HG03039 (cell line): ENCODE results near the gene INTU.
A peak's percentile ranks its signal among the peaks of the same experiment; 100 is the strongest.
"Not testable (repeated sequence)": the region's sequence is repeated elsewhere in the genome, so short reads cannot be mapped to it uniquely, and the experiment has no call there.

ENCODE experiments used
- ATAC-seq: cut with Tn5 transposase; IDR thresholded peaks from one replicate; pipeline ENCODE4 v1.9.1; 2021; ENCODE audit warnings: mild to moderate bottlenecking, moderate library complexity; ENCODE audit not compliant: unreplicated experiment

Gene INTU

DNA sequence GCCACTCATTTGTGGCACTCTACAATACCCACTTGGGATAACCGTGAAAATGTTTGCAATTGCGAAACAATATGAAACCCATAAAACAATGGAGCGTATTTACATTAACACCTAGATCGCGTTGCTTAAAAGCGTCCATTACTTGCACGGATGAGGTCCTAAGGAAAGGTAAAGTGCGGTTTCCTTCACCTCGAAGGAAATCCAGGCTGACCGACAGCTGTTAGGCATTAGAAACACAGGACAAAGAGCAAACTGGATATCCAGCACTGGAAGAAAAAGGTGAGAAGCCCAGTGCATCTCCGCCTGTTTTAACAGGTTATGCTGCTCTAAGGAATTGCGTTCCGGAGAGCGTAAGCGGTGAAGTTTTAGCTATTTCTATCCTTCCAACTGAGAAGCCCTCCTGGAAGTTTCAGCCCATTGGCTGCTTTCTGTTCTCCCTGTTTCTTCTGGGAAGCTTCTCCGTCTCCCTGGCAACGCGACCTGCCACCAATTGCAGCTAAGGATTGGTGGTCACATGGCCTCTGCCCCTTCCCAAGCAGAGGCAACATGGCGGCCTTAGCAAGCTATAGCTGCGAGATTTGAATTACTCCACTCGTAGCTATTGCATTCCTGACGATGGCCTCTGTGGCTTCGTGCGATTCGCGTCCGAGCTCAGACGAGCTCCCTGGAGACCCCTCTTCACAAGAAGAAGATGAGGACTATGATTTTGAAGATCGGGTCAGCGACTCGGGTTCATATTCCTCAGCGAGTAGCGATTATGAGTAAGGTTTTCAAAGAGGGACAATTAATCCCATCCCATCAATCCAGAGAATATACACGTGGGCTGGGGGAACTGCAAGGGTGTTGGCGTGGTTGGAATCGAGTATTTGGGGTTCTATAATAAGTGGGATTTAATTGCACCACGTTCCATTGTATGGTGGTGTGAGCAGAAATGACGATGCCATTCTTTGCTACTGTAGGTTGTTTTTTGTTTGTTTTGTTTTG, at the start of gene INTU:
Gene INTU, plus strand, starts transcription at position 538 of the 984 bp plus-strand sequence. Its CDS starts 78 bp downstream, at position 616.
- peak; percentile 99 for ATAC-seq

DNA sequence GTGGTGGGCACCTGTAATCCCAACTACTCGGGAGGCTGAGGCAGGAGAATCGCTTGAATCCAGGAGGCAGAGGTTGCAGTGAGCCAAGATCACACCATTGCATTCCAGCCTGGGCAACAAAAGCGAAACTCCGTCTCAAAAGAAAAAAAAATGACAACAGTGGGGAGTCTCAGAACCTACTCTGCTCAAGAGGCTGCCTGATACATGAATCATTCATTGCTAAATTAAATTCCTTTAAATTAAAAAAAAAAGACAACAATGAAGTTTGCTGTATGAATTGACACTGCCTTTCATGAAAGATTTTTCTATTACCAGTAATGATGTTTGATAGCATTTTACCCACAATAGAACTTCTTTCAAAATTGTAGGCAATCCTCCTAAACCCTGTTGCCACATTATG, 46.3 kb upstream of the INTU start:
- ATAC-seq = not testable (repeated sequence)

DNA sequence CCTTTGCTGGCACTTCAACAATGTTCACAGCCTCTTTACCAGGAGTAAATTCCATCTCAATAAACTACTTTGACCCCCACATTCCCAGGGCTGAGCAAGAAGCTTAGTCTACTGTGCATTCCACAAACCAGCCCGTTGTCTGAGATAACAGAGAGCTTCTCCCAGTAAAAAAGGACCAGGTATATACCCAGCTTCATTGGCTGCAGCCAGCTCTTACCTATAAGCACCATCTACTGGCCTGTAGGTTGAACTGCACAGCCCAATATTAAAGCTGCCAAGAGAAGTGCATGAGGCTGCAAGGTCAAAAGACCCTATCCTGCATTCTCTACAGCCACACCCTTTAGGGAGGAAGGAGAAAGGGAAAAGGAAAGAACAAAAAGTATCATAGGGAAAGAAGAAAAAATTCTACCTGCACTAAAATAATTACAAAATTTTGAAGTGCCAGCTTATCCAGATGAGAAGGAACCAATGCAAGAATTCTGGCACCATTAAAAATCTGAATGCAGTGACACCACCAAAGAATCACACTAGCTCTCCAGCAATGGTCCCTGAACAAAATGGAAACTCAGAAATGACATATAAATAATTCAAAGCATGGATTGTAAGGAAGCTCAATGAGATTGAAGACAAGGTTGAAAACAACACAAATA, 45.7 kb upstream of the INTU start:
- ATAC-seq = peak; percentile 99

DNA sequence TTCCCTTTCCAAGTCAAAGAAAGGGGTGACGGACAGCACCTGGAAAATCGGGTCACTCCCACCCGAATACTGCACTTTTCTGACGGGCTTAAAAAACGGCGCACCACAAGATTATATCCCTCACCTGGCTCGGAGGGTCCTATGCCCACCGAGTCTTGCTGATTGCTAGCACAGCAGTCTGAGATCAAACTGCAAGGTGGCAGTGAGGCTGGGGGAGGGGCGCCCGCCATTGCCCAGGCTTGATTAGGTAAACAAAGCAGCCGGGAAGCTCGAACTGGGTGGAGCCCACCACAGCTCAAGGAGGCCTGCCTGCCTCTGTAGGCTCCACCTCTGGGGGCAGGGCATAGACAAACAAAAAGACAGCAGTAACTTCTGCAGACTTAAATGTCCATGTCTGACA, 43.6 kb upstream of the INTU start:
- ATAC-seq = not testable (repeated sequence)

DNA sequence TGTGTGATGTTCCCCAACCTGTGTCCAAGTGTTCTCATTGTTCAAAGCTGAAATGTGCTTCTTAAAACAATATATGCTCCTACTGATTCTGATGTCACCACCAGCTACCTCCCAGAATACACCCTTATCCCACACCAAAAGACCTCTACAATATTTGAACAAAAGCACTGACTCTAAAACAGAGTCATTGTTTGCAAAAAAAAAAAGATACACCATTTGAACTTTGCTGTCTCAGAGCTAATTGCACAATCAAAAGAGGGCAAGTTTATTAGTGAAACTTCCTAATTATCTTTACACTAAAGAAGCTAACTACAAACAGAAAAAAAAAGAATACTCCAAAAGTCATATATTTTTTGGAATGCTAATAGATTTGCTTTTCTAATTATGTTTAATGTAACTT, 34.1 kb upstream of the INTU start:
- ATAC-seq = no peak

DNA sequence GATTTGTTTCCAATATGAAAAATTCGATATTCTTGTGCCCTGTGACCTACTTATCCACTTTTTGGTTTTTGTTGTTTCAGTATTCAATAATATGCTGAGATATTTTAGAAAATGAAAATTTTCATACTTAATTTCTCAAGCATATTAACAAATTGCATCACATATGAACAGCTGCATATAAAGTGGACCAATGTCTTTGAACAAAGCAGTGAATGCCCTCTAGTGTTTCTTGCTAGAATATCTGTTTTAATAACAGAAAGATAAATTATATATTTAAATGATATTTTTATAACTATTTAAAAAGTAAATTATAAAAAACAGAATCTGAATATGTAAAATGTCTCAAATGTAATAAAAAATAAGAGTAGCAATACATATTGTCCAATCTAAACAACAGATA, 31.7 kb upstream of the INTU start:
- ATAC-seq = no peak

DNA sequence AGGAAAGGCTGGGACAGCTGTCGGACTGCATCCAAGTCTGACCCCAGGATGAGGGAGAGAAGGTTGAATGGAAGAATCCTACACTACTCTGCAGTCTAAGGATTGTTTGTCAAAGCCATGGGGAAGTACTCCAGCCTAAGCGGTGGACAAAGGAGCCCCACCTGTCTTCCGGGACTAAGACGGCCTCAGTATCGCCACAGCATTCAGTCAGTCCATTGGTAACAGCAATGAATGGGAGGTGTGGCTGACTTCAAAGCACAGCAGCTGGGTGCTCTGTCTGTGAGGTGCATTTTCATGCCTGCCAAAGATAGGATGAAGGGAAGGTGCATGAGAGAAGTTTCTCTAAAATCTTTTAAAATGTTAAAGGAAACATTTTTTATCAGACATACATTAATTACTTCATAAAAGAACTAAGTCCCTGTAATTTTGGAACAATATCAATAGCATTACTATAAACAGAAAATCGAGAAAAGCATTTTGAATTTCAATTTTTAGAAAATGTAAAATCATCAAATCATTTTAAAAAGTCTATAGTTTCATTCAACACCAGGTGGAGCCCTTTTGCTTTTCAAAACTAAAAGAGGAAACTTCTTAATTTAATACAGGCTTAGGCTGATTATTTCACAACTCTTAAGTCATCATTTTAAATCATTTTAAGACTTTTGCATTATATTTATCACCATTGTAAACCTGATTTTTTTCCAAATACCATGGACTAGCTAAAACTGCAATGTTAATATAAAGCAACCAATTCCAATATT, 27.6 kb upstream of the INTU start:
- ATAC-seq = no peak

DNA sequence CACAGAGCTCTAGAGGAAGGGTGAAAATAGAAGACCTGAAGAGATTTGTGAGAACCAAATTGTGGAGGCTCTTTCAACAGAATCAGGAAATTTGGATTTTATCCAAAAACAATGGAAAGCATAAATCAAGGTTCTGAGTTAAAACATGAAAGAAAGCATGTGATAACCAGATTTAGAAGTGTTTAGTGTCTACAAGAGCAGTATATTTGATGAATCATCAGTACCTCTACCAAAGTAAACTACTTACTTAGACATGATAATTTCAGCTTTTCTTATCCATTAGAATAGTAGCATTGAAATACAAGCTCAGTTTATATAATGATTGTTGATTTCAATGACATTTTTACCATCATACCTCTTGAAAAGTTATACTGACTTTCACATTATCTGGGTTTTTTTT, 25.9 kb upstream of the INTU start:
- ATAC-seq = no peak

DNA sequence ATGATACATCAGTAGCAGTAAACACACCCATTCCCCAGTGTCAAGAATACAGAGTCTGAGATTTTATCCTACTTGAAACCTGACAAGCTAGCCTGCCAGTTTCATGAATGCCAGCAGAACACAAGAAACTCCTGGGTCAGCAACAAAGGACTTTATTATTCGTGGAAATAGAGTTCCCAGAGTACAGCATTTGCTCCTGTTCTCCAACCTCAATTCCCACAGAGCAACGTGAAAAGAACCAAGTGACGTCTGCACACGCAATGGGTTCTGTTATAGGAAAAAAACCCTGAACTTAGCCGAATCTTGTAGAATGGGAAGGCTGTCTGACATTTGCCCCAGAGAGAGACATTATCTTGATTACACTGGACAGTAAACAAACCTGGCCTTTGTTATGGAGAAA, 23.3 kb upstream of the INTU start:
- no peak for ATAC-seq

DNA sequence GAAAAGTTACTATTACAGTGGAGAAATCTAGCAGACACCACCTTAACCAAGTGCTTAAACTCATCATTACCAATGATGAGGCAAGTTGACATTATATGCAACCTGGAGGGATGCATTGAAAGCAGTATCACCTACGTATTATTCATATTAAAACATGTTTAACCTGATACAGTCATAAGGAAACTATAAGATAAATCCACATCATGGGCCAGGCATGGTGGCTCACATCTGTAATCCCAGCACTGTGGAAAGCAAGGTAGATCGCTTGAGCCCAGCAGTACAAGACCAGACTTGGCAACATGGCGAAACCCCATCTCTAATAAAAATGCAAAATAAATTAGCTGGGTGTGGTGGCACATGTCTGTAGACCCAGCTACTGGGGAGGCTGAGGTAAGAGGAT, 22.3 kb upstream of the INTU start:
- ATAC-seq = no peak

DNA sequence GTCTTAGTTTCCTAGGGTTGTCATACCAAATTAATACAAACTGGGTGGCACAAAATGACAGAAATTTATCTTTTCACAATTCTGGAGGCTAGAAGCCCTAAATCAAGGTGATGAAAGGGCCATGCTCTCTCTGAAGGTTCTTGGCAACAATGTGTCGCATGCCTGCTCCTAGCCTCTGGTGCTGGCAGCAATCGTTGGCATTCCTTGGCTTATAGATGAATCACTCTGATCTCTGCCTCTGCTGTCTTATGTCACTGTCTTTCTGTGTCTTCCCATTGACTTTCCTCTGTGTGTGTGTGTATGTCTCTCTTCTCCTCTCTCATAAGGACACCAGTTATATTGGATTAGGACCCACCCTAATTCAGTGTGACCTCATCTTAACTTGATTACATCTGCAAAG, 15.9 kb upstream of the INTU start:
- ATAC-seq = no peak

DNA sequence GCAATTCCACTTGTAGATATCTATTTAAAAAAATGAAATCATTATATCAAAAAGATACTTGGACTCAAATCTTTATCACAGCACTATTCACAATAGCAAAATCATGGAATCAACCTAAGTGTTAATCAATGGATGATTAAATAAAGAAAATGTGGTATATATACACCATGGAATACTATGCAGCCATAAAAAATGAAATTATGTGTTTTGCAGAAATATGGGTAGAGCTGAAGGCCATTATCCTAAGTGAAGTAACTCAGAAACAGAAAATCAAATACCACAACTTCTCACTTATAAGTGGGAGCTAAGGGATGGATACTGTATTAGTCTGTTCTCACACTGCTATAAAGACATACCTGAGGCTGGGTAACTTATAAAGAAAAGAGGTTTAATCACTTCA, 14.3 kb upstream of the INTU start:
- ATAC-seq = no peak

DNA sequence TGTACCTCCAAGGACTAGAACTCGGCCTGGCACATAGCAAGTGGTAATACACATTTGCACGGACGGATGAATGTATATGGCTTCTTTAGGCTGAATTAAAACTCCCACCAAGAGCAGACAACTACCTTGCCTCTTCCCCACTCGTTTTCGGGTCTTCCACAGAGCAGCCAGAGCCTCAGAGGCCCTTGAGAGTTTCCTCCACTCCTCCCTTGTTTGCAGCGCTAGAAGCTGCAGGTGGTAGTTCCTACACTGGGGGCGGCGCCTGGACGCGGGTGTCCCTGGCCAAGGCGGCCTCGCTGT, 10.2 kb upstream of the INTU start:
- ATAC-seq = no peak

DNA sequence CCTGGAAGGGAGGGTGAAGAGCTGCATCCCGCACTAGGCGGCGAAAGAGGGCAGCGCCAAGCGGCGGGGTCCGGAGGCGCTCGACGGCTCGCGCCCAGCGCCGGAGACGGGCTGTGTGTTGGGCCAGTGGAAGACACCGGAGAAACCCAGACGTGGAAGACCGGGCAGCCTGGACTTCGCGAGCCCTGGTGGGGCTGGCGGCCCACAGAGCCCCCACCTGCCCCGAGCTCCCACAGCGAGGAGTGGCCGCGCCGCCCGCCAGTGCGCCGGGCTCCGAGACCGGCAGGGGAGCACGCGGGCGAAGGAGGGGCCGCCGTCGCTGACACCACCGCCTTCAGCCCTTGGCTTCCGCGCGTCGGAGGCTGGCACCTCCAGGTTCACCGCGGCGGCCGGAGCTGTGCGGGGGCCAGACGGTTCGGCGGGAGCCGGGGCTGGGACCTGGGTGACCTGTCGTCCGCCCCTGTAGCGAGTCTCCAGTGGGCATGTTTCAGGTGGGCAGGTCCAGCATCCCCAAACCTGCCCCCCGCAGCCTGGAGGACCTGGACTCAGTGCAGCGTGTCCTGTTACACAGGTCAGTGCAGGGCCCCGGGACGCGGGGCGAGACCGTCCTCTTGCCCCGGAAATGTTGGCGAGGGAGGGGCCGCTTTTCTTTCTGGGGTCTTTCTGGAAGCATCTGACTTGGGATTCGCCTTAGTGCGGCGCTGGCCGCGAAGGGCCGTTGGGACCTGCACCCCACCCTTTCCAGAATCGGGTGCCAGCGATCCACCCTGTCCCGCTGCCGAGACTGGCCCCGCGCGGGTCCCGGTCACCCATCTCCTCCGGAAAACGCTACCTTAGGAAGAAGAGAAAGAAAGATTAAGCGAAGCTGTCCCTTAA, 9.6 kb upstream of the INTU start:
- ATAC-seq = no peak

DNA sequence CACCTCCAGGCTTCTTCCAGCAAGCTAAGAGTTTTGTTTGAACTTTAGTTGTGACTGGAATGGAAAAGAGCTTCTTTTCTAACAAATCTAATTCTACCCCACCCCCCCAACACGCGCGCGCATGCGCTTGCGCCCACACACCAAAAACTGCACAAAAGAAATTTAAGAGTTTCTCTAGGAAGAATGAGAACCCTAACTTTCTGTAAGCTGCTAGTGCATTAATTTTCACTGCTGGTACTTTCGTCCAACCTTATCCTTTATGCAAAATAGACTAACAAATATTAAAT, 9.0 kb upstream of the INTU start:
- no peak for ATAC-seq

DNA sequence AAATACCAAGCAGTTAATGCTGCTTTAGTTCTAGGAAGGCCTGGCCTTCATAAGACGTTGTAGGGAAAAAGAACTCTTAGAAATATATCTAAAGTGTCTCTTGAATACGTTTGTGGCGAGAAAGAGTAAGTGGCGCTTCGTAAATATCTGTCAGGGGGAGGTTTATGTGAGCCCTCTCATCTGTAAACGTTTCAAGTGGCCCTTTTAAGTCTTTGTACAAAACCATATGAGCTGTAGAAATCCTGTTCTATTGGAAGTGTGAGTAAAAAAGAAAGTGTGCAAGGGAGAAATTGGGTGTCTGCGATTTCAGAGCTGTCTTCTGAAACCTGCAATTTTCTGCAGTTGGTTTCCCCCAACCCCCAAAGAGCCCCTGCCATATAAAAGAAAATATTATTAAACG, 8.6 kb upstream of the INTU start:
- no peak for ATAC-seq

DNA sequence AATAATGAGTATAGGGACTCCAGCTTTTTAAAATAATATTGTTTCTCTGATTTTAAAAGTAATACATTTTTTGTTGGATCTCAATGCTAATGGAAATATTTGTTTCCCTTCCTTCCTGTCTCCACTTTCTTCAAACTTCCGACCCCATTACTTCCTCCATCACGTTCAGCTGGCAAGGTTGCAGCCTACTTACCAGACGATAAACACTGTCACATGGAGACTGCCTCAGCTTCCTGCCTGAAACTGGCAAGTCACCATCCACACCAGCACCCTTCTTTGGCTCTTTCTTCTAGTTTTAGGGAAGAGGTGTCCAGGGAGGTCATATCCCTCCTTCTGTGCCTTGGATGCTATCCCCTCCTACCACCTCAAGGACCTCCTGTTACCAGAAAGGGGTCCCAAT, 3.4 kb upstream of the INTU start:
- no peak for ATAC-seq

DNA sequence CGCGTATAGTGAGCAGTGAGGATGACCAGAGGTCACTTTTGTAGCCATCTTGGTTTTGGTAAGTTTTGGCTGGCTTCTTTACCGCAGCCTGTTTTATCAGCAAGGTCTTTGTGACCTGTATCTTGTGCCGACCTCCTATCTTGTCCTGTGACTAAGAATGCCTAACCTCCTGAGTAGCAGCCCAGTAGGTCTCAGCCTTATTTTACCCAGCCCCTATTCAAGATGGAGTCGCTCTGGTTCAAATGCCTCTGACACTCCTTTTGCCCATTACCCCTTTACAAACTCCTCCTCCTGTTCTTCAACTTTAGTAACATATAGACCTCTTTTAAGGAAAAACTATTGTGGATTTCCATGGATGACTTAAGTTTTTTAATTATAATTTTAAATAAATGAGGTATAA, 2.6 kb upstream of the INTU start:
- no peak for ATAC-seq

DNA sequence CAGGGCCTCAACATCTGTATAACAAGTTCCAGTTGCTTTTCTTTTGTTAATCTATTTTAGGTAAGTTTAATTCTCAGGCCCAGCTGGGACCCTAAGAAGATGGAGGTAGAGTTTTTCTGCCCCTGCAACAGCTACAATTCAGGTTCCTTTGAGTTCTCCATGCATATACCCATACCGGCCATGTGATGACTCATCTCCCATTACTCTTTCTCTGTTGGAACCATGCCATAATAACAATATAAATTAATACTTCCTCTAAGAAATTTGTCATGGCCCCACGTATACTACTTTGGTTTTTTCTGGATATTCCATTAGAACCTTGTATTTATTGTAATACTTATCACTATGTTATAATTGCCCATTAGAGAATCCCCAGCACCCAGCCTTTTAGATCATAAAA, 1.3 kb upstream of the INTU start:
- no peak for ATAC-seq

DNA sequence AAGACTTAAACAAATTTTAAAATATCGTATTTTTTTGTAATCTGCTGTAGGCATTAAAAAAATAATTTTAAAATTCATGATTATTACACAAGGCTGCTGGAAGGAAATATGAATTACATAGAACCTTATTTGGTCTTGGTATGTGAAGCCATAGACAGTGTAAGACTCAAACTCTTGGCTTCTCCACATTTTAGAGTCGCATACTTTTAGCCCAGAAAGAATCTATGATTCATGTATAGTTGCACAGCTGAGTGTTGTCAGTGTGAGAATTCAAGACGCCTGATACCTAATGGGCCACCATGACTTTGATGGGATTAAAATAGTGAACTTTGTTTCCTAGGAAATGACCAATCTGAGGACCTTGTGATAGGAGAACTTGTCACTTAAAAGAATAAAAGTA, 1.4 kb downstream of the INTU start:
- no peak for ATAC-seq

DNA sequence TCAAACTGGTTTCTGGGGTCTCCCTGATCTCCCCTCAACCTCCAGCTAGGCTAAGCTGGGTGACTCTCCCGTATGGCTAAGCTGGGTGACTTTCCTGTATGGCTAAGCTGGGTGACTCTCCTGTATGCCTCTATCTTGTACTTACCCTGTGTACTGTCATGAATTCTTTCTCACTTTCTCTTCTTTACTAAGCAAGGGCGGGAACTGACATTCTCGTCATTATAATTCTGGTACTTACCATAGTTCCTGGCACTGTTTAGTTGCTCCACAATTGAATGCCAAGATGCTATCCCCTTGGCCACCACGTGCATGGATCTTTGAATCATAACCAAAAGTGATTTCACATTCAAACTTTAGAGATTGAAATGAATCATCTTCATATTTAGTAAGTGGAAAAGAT, 8.8 kb downstream of the INTU start:
- ATAC-seq = no peak
